NOMO-1 (cell line): ENCODE measurements around the gene INPP5A.

Experiments
- DNase-seq, 2 experiments: peaks; one replicate each; lab custom pipeline; 2025; ENCODE audit not compliant: unreplicated experiment in 2 of 2; lab: John Stamatoyannopoulos, UW

The INPP5A gene

GRCh38 chr10:132710746-132711612 lies 173.4 kb downstream of the INPP5A start:
- no peak for DNase-seq

GRCh38 chr10:132711613-132712121 lies 174.1 kb downstream of the INPP5A start:
- no peak for DNase-seq

- no peak for DNase-seq
These were observed 174.7 kb downstream of the INPP5A start for GRCh38 chr10:132712291-132712690.

- DNase-seq, result no peak
These were observed 175.2 kb downstream of the INPP5A start for GRCh38 chr10:132712743-132713142.

- DNase-seq, result no peak
These were observed 176.0 kb downstream of the INPP5A start for GRCh38 chr10:132713421-132714095.

GRCh38 chr10:132714096-132714985 lies 176.8 kb downstream of the INPP5A start:
- no peak for DNase-seq

GRCh38 chr10:132714986-132715775 lies 177.6 kb downstream of the INPP5A start:
- DNase-seq, result no peak

GRCh38 chr10:132715776-132716680 lies 178.4 kb downstream of the INPP5A start:
- no peak for DNase-seq

GRCh38 chr10:132716691-132717490 lies 179.3 kb downstream of the INPP5A start:
- DNase-seq, result no peak

GRCh38 chr10:132721725-132722124 lies 184.1 kb downstream of the INPP5A start:
- no peak for DNase-seq

GRCh38 chr10:132722394-132723329 lies 185.1 kb downstream of the INPP5A start:
- DNase-seq, result no peak

- no peak for DNase-seq
These were observed 185.9 kb downstream of the INPP5A start for GRCh38 chr10:132723330-132723970.

- peak; percentile 57 to 73 for DNase-seq
These were observed 186.9 kb downstream of the INPP5A start for GRCh38 chr10:132724446-132724845.

GRCh38 chr10:132725202-132725601 lies 187.6 kb downstream of the INPP5A start:
- DNase-seq, result no peak

GRCh38 chr10:132726194-132726593 lies 188.6 kb downstream of the INPP5A start:
- DNase-seq, result no peak

GRCh38 chr10:132726951-132727350 lies 189.4 kb downstream of the INPP5A start:
- no peak for DNase-seq

GRCh38 chr10:132727411-132727810 lies 189.8 kb downstream of the INPP5A start:
- no peak for DNase-seq
